GM10248 (cell line): ENCODE measurements around the gene UTY.
"Not testable (repeated sequence)": the region's sequence is repeated elsewhere in the genome, so short reads cannot be mapped to it uniquely, and the experiment has no call there.

ENCODE experiments used
- CTCF ChIA-PET: fragments of 300-600 bp; sonication (Branson Sonifier 250); formaldehyde crosslinking; extraction: SDS; loops from one replicate; lab custom pipeline; 2021; ENCODE audit warnings: antibody characterized with exemption; lab: Yijun Ruan, JAX
- POLR2A ChIA-PET: fragments of 350-650 bp; sonication (Branson Sonifier 250); formaldehyde crosslinking; extraction: SDS; loops from one replicate; lab custom pipeline; 2020; ENCODE audit warnings: antibody characterized with exemption; lab: Yijun Ruan, JAX
- DNase-seq: peaks from one replicate; pipeline ENCODE4 v3.0.0; 2012; ENCODE audit errors: extremely low spot score
- TF ChIP-seq, protein P1 (sequence below): IDR thresholded peaks from 2 replicates; pipeline ENCODE4 v1.5.1; 2012; ENCODE audit warnings: mild to moderate bottlenecking, low read depth; ENCODE audit errors: extremely low read depth, missing control alignments, control extremely low read depth

The UTY gene

DNA sequence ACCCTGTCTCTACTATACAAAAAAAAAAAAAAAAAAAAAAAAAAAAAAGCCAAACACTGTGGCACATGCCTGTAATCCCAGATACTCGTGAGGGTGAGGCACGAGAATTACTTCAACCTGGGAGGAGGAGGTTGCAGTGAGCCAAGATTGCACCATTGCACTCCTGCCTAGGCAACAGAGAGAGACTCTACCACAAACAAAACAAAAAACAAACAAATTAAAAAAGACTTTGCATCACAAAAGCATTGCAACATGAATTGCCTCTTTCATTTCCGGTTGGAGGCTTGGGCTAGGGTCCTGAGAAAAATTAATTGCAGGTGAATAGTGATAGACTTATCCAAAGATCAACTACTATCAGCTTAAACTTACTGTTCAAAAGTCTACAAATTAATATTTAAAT is 180.4 kb downstream of the UTY start:
- DNase-seq = no peak
- TF ChIP-seq, protein P1, sequence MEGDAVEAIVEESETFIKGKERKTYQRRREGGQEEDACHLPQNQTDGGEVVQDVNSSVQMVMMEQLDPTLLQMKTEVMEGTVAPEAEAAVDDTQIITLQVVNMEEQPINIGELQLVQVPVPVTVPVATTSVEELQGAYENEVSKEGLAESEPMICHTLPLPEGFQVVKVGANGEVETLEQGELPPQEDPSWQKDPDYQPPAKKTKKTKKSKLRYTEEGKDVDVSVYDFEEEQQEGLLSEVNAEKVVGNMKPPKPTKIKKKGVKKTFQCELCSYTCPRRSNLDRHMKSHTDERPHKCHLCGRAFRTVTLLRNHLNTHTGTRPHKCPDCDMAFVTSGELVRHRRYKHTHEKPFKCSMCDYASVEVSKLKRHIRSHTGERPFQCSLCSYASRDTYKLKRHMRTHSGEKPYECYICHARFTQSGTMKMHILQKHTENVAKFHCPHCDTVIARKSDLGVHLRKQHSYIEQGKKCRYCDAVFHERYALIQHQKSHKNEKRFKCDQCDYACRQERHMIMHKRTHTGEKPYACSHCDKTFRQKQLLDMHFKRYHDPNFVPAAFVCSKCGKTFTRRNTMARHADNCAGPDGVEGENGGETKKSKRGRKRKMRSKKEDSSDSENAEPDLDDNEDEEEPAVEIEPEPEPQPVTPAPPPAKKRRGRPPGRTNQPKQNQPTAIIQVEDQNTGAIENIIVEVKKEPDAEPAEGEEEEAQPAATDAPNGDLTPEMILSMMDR = no peak
- CTCF ChIA-PET = no interaction called here
- POLR2A ChIA-PET = no interaction called here

DNA sequence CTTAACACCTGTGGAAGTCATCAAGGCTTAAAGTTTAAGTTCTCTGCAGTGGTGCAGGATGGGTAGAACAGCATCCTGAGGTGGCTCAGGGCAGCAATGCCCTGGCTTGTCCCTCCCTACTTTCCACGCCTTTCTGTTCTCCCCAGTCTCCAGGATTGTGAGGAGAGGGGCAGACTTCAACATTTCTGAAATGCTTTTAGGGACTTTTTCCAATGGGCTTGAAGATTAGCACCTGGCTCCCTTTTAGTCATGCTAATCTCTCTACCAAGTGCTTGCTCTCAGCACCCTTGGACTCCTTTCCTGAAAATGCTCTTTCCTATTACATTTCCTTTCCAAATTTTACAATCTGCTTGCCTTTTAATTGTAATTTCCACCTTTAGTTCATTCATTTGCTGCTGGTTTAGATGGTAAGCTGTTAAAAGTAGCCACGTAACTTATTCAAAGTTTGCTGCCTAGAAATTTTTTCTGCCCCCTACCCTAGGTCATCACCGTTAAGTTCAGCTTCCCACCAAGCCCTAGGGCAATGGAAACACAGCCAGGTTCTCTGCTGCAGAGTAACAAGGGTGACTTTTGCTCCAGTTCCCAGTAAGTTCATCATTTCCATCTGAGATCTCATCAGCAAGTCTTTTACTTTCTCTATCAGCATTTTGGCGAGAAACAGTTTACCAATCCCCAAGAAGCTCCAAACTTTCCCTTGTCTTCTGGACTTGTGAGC is 183.5 kb downstream of the UTY start:
- ChIA-PET CTCF (interaction anchor here (1.3 kb wide), 1 partner anchor 47 kb away, joined by 3 read pairs; no protein-coding TSS in a partner anchor), POLR2A (no interaction called here)
- TF ChIP-seq, protein P1 = no peak
- no peak for DNase-seq

DNA sequence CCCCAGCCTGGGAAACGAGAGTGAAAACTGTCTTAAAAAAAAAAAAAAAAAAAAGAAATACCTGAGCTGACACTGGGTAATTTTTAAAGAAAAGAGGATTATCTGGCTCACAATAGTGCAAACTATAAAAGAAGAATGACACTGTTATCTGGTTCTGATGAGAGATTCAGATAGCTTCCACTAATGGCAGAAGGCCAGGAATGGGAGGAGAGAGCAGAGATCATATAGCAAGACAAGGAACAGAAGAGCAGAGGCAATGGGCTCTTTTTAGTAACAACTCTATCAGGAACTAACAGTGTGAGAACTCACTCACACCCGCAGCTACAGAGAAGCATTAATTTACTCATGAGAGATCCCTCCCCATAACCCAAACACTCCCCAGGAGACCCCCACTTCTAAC is 184.8 kb downstream of the UTY start:
- DNase-seq = no peak
- ChIA-PET CTCF (no interaction called here), POLR2A (no interaction called here)
- TF ChIP-seq, protein P1 = no peak

DNA sequence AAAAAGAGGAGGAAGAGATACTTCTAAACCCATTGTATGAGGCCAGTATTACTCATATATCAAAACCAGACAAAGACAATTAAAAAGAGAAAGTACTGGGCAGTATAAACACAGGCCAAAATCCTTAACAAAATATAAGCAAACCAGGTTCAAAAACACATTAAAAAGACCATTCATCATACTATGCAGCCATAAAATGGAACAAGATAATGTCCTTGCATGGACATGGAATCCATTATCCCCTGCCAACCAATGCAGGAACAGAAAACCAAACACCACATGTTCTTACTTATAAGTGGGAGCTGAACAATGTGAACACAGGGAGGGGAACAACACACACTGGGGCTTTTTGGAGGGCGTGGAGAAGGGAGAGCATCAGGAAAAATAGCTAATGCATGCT is 188.6 kb downstream of the UTY start:
- CTCF ChIA-PET = no interaction called here
- POLR2A ChIA-PET = no interaction called here
- DNase-seq = no peak
- TF ChIP-seq, protein P1 = no peak

DNA sequence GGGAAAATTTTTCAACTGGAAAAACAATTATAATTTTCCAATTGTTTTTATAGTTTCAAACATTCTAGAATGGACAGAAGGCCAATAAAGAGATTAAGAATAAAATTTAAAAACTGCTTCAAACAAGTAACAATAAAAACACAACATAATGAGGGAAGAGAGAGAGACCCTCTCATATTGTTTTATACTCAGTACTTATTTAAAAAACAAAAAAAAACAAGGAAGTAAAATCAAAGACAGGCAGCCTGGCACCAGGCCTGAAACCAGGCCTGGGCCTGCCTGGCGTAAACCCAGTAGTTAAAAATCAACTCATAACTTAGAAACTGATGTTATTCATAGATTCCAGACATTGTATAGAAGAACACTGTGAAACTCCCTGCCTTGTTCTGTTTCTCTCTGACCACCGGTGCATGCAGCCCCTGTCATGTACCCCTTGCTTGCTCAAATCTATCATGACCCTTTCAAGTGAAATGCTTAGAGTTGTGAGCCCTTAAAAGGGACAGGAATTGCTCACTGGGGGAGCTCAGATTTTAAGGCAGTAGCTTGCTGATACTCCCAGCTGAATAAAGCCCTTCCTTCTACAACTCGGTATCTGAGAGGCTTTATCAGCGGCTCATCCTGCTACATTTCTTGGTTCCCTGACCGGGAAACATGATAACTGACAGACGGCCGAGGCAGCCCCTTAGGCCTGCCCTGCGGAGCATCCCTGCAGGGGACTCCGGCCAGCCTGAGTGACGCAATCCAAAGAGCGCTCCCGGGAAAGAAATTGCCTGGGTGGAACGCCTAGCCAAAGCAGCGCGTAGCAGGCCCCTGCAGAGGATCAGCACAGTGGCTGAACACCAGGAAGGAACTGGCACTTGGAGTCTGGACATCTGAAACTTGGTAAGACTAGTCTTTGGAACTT is 197.4 kb downstream of the UTY start:
- CTCF ChIA-PET, DNase-seq, POLR2A ChIA-PET: not testable (repeated sequence)

DNA sequence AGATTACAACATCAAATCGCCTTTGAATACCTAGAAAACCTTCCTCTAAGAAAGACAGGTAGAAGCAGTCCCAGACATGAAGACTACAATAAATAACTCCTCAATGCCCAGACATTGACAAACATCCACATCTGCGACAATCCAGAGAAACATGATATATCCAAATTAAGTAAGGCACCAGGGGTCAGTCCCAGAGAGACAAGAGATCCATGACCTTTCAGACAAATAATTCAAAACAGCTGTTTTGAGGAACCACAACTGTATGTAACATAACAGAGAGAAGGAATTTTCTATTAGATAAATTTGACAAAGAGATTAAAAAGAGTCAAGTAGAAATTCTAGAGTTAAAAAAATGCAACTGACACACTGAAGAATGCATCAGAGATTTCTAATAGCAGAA is 200.3 kb downstream of the UTY start:
- CTCF ChIA-PET = interaction anchor here (1.4 to 1.5 kb wide), 2 partner anchors 10 to 64 kb away, joined by 3 read pairs; no protein-coding TSS in a partner anchor
- DNase-seq = no peak
- TF ChIP-seq, protein P1 = no peak
- POLR2A ChIA-PET = no interaction called here

DNA sequence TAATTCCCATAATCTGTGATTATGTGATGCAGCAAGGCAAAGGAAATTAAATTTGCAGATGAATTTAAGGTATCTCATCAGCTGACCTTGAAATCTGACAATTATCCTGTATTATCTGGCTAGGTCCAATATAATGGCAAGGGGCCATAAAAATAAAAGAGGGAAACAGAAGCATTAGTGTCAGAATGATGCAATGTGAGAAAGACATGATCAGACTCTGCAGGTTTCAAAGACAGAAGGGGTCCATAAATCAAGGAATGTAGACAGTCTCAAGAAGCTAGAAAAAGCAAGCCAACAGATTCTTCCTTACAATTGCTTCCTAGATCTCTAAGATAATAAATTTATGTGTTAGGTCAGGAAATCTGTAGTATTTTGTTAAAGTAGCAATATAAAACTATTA is 208.1 kb downstream of the UTY start:
- POLR2A ChIA-PET = no interaction called here
- TF ChIP-seq, protein P1 = no peak
- CTCF ChIA-PET = no interaction called here
- DNase-seq = no peak

DNA sequence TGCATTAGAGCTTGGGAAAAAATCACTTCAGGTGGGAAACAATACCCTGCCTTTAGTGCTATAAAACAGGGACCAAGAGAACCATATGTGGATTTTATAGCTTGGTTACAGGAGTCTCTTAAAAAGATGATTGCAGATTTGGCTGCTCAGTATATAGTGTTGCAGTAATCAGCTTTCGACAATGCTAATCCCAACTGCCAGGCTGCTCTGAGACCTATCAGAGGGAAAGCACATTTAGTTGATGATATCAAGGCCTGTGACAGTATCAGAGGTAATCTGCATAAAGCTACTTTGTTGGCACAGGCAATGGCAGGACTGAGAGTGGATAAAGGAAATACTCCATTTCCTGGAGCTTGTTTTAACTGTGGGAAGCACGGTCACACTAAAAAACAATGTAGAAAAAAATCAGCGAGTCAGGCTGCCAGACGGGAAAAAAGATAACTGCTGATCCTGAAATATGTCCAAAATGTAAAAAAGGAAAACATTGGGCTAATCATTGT is 225.8 kb downstream of the UTY start:
- DNase-seq, CTCF ChIA-PET, POLR2A ChIA-PET: not testable (repeated sequence)
